ENCODE data around the gene CACNA1S.

CACNA1S gene

GRCh38 chr1:201140235-201140940 lies 28.2 kb upstream of the CACNA1S start:
- DNase-seq = no peak

- DNase-seq = no peak
Observed at GRCh38 chr1:201139756-201140155, 27.5 kb upstream of the CACNA1S start.

GRCh38 chr1:201139306-201139705 lies 27.1 kb upstream of the CACNA1S start:
- DNase-seq = no peak

GRCh38 chr1:201138311-201138840 lies 26.1 kb upstream of the CACNA1S start:
- no peak for DNase-seq

DNA sequence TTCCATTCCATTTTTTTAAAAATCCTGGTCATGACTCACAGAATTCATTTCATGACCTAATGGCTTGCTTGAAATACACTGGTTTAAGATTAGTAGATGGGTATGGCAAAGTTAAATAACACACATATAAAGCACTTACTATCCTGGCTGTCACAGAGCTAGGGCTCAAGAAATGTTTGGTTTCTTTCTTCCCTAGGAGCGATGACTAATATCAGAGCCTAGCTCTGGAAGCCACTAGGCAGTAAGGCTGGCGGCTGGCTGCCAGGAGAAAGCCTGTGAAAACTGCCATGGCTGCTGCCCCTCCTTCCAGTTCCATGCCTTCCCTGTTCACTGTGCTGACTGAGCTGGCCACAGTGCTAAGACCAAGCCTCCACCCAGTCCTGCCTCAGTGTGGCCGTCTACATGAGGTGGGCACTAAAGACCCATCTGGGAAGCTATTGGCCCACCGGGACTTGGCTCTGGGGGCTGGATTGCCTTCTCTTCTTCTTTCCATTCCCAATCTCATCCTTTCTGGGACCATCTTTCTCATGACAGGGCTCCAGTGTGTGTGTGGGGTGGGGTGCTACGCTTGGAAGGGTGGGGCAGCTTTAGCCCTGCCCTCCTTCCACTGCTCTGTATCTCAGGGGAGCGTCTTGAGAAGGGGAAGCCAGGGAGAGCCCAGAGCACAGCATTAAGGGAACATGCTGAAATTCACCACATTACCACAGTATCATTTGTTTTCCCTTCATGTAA lies 25.5 kb upstream of the CACNA1S start:
- DNase-seq = peak; percentile 67

GRCh38 chr1:201137024-201137392 lies 24.8 kb upstream of the CACNA1S start:
- no peak for DNase-seq

DNA sequence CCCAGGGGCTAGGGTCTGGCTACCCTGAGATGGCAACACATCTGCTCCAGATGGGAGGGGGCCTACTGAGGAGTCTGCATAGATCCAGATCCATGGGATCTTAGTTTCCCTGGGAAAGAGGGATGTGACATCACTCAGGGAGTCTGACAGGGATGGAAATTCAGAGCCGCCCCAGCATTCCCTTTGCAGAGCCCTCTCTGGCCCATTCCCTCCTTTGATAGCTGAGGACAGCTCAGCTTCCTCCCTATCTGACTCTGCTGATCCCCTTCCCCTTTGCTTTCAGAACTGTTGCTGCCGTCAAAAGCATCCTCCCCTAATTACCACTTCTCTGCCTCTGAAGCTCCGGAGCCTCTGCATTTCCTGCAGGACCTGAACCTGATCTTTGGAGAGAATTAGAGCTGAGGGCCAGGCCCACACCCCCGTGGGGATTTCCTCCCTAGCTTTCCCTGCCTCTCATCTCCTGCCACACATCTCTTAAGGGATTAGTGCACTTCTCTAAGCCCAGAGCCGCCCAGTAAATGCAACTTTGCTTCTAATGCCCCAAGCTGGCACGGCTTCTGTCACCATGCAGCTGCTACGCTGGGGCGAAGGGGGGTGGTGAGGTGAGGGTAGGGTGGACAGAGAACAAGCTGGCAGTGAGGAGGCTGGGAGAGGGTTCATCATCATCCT lies 24.3 kb upstream of the CACNA1S start:
- no peak for DNase-seq

GRCh38 chr1:201134405-201134804 lies 22.2 kb upstream of the CACNA1S start:
- no peak for DNase-seq

DNA sequence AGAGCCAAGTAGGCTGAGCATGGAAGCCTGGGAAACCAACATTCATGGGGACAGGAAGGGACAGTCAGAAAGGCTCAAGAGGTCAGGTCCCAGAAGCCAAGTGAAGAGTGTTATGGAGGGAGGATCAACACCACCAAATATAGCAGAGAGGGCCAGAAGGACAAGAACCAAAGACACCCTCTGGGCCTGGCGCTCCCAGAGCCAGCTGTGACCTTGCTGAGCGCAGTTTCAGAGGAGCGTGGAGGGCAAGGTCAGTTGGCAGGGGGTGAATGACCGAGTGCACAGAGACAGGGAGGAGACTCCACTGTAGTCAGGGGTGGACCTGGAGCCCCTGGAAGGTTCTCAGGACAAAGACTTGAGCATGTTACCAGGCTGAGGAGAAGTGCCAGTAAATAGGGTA lies 19.2 kb upstream of the CACNA1S start:
- no peak for DNase-seq

DNA sequence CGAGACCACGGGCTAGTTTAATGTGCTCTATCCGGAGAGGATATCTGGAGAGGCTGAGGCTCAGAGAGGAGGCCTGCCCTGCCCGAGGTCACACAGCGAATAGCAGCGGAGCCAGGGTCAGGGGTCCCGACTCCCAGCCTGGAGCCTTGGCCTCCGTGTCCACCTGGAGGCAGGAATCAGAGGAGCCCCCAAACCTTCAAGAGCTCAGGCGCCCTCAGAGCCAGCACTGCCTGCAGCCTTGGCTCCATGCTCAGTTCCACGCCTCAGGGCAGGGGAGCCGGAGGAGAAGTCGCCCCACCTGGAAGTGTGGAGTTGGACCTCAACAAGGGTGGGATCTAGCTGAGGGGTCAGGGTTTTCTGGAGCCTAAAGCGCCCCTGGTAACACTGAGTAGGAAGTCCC lies 16.7 kb upstream of the CACNA1S start:
- no peak for DNase-seq

- no peak for DNase-seq
Observed at GRCh38 chr1:201128476-201128875, 16.2 kb upstream of the CACNA1S start.

GRCh38 chr1:201127755-201128455 lies 15.7 kb upstream of the CACNA1S start:
- DNase-seq = no peak

DNA sequence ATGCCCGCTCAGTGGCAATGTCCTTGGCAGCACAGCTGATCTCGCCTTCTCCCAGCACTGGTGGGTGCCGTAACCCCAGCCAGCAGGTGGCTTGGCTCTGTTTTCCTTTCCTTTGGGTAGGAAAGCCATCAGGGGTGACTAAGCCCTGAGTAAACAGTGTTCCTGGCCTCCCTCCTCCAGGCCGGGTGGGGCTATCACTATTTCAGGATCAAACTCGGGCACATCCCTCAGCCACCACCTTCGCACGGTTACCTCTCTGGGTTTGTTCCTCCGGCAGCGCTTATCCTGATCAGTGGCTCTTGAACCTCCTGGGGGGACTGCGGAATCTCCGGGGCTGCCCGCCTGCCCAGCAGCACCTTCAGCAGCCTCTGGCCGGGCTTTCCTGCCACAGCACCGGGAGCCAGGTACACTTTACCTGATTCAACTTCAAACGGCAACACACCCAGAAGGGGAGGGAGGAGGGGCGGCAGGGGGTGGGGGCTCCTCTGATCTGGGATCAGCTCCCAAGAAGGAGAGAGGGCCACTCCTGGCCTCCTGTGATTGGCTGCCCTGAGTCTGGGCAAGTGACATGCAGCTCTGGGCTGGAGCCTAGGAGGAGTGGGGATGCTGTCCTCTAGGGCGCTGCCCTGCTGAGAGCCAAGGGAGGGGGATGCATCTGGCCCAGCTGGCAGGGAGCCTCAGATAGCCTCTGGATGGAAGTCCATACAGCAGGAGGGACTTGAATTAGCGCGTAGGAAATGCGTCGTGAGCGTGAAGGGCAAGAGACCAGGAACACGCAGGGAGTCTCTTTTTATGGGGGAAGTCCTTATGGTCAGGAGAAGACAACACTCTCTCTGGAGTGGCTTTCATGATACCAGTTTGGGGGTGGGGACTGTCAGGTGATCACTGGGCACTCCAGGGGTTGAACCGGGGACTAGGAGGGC lies 14.9 kb upstream of the CACNA1S start, which contains the start of gene ASCL5:
Gene ASCL5 (minus strand): TSS at position 353 of the 923 bp plus-strand sequence. CDS start 11,812 bp downstream, outside the sequence.
- DNase-seq = no peak

DNA sequence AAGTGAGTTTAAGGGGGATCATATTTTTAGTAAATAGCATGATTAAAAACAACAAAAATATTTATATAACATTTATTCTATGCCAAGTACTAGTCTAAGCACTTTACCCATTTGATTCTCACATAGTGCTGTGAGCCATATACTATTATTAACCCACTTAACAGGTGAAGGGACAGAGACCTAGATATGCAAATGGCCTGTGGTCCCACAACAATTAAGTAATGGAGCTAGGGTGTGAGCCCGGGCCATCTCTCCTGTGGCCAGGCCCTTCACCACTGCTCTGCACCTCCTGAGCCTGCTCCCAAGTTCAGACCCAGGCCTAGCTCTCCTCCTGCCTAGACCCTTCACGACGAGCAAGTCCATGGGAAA lies 14.2 kb upstream of the CACNA1S start:
- DNase-seq = no peak

- DNase-seq = no peak
Observed at GRCh38 chr1:201125800-201126199, 13.6 kb upstream of the CACNA1S start.

GRCh38 chr1:201125019-201125418 lies 12.8 kb upstream of the CACNA1S start:
- DNase-seq = no peak

- DNase-seq = no peak
Observed at GRCh38 chr1:201123866-201124265, 11.6 kb upstream of the CACNA1S start.

- no peak for DNase-seq
Observed at GRCh38 chr1:201122321-201122957, 10.2 kb upstream of the CACNA1S start.

DNA sequence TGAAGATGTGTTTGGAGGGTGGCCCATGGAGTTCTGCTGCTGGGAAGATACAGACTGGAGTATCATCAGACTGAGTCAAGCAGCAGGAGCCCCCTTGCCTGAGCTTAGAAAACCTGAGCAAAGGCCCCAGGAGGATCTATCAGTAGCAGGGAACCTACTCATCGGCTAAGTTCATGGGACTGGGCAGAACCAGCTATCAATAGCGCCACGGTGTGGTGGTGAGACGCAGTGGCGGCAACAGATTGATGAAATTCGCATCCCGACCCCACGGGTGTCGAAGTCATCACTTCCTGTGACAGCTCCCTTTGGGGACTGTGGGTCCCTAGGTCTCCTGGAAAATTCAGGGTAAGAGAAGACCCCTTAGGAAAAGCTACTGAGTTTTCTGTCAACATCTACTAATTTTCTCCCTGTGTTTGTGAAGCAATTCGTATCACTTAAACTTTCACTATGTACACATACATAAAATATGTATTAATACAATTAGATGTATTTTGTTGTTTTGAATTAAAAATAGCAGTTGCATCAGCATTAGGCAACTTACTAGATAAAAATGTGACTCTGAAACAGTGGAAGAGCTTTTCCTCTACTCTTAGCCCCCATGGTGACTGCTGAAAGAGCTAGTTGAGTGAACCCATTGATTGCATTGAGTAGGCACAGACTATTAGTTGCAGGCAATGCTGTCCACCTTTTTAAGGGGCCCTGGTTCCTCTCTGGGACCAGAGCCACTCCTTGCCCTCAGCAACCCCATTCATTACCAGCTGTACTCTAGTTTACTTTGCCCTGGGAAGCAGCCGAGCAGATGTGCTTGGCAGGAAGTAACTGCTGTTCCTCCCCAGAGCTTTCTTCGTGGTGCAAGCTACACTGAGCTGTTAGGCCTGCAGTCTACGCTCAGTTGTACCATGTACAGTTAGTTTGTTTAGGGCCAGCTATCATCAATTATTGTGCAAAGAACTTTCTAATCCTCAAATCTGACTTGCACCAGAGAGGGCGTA lies 7.3 kb upstream of the CACNA1S start:
- no peak for DNase-seq

GRCh38 chr1:201116091-201116490 lies 3.9 kb upstream of the CACNA1S start:
- DNase-seq = no peak
